ENCODE results near the gene CFLAR.
"Not testable (repeated sequence)": the region's sequence is repeated elsewhere in the genome, so short reads cannot be mapped to it uniquely, and the experiment has no call there.

CFLAR gene

GRCh38 chr2:201184248-201184647 is 68.3 kb downstream of the CFLAR start:
- not testable (repeated sequence) for DNase-seq

DNA sequence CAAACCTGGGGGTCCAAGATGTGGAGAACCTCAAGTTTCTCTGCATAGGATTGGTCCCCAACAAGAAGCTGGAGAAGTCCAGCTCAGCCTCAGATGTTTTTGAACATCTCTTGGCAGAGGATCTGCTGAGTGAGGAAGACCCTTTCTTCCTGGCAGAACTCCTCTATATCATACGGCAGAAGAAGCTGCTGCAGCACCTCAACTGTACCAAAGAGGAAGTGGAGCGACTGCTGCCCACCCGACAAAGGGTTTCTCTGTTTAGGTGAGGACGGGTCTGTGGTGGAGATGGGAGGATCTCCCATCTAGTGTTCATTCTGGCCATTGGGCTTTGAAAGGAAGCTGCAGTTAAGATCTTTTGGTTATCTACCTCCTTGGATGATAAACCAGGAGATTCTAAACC is 69.9 kb downstream of the CFLAR start:
- no peak for DNase-seq

DNA sequence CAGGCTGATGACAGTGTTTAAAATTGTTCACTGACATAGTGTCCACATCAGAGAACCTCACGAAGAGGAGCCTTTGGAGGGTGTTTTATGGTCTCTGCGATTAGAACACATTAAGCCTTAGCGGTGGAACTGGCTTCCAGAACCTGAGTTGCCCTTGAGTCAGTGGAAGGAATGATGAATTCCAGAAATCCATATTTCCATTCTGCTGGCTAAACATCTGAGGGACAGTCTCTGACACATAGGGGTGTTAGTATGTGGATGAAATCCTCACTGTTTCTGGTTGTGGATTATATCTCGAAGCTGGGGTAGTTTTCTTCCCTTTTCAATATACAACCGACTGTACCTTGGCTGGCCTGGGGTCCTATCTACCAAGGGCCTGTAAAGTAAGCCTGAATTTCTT is 71.0 kb downstream of the CFLAR start:
- no peak for DNase-seq

GRCh38 chr2:201188449-201188848 is 72.5 kb downstream of the CFLAR start:
- DNase-seq: no peak

DNA sequence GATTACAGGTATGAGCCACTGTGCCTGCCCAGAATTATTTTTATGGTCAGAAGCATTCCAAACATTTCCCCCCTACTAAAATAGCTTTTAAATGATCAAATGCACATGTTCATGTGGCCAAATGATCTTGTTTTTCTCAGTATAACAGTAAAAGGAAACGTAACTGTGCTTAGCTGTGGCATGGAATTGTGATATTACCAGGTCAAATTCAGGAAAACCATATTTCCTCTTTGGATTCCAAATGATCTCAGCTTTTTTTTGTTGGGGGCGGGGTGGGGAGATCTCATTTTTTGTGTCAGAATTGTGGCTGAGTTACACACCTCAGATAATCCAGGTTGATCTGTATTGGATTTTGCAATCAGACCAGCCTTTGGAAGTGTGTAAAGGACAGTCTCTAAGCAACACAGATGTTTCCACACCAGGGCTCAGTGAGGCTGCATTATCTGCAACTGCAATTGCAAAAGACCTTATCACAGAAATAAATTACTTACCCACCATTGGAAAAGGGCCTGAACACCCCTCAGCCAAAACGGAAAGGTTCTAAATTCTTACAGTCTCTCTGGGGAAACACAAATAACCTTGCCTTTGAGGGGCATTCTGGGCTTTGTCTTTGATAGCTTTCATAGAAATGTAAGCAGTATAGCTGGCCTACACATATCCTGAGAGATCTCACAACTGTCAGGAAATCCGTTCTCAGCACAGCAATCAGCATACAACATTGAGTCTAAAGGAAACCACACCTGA is 75.3 kb downstream of the CFLAR start:
- DNase-seq: no peak

- no peak for DNase-seq
These were observed 78.1 kb downstream of the CFLAR start for GRCh38 chr2:201194097-201194496.

DNA sequence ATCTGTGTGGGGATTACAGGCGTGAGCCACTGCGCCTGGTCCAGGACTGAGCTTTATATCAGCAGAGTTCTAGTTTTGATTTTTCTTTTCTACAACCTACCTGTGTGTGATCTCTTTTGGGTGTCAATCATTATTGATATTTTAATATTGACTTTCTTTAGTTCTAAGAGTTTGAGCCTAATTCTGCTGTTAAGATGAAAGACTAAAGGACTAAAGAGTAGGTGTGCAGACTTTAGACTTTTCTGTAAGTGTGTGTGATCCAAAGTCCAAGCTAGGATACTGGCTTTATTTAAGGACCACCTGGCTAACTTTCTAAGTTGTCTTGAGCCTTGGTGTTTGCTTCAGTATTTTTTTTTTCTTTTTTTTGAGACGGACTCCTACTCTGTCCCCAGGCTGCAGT is 79.4 kb downstream of the CFLAR start:
- DNase-seq: no peak

DNA sequence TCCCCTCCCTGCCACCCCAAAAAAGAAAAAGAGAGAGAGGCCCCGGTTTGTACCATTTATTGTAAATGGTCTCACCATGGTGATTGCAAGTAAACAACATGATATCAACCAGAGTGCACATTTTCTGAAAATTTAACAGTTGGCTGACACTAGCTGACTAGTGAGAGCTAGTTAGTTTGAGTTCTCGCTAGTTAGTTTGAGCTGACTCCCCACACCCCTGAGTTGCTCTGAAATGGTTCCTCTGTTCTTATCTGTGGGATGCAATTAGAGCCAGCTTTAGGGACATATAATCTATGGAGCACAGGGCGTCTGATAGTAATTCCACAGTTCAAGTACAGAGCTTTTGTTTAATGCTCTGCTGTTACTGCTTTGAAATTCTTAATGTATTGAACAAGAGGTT is 80.0 kb downstream of the CFLAR start:
- DNase-seq: no peak

GRCh38 chr2:201196803-201197202 is 80.8 kb downstream of the CFLAR start:
- DNase-seq: no peak

DNA sequence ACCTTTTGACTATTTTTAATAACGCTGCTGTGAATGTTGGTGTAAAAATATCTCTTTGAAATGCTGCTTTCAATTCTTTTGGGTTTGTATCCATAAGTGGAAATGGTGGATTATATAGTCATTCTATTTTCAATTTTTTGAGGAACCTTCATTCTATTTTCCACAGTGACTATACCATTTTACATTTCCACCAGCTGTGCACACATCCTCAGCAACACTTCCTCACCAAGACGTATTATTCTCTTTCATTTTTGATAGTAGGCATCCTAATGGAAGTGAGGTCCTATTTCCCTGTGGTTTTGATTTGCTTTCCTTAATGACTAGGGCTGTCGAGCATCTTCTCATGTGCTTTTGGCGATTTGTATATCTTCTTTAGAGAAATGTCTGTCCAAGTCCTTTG is 81.8 kb downstream of the CFLAR start:
- no peak for DNase-seq

DNA sequence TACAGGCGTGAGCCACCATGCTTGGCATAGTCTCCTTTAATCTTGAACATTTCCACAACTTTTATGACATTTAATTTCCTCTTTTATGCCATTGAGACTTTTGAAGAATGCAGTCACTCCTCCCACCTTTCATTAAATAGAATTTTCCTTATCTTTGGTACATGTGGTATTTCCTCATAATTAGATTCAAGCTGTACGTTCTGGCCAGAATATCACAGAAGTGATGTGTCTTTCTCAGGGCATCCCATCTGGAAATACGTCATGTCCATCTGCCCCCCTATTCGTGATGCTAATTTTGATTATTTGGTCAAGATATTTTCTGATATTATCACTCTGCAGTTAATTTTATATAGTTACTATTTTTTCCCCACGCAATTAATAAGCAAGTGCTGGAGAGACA is 83.9 kb downstream of the CFLAR start:
- no peak for DNase-seq

DNA sequence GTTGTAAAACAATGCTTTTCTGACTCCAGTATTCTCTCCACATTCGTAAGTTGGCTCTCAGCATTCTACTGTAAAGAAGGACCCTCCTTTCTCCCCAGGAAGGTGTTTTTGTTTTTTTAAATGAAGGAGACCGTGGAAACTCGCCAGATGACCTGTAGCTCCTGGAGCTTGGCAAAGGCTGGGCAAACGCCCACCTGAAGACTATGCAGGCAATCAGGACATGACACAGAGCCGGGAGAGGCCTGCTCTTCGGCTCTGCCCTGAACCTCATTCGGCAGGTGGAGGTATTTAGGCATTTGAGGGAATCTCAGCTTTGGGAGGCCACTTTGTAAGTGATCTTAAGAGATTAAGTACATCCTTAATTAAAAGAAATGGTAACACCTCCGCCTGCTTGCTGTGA is 84.4 kb downstream of the CFLAR start:
- no peak for DNase-seq

DNA sequence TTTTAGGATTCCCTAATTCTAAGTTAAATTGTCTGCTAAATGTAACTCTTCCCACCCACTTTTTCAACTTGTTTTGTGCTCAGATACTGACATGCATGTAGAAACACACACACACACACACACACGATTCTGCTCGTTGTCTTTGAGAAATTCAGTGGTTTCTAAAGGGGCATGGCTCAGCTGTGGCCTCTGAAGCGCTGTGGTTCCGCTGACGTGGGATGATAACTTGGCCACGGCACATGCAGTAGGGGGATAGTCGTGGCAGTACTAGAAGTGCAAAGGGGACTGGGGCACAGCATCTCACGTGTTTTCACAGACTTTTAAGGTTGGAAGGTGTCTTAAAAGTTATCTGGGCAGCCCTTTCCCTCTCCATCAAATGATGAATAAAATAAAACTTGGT is 85.4 kb downstream of the CFLAR start:
- DNase-seq: no peak

DNA sequence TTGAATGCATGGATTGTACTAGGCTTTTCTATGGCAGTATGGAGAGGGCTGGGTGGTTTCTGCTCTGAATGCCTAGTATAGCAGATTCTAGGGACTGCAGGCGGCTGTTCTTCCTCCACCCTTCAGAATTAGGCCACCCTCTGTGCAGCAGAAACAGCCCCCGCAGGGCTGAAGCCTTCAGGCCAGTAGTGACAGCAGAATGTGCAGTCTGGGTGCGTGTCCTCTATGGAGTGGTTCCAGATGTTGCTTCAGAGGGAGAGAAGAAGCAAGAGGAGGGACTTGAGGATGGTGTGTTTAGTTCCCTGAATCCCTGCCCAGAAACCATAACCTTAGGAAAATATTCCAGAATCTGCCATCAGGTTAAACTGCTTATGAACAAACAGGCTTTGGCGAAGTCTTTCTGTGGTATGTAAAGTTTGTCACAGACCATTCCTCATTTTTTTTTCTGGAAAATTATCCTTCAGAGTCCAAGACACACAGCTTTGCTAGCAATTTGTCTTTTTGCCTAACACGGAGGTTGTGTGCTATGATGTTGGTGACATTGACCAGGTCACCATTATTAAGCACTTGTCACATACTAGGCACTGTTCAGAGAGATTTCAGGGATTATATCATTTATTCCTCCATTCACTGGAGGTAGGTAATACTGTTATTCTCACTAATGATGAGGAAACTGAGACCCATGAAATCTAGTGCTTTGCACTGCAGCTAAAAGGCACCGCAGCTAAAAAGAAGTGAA is 88.1 kb downstream of the CFLAR start:
- DNase-seq: no peak

- no peak for DNase-seq
These were observed 88.9 kb downstream of the CFLAR start for GRCh38 chr2:201204655-201205514.

GRCh38 chr2:201205515-201205849 is 89.5 kb downstream of the CFLAR start:
- no peak for DNase-seq

DNA sequence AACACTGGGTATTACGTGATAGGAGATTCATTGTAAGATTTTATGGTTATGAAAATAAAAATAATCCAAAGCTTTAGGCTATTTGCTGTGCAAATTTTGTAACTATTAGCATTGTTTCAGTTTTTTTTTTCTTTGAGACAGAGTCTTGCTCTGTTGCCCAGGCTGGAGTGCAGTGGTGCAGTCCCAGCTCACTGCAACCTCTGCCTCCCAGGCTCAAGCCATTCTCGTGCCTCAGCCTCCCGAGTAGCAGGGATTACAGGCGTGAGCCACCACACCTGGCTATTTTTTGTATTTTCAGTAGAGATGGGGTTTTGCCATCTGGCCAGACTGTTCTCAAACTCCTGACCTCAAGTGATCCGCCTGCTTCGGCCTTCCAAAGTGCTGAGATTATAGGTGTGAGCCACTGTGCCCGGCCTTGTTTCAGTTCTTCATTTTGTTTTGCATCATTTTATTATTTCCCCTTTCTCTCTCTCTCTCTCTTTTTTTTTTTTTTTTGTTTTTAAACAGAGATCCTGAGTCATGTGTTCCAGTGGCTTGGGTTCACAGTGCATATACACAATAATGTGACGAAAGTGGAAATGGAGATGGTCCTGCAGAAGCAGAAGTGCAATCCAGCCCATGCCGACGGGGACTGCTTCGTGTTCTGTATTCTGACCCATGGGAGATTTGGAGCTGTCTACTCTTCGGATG is 92.7 kb downstream of the CFLAR start:
- DNase-seq: no peak

- no peak for DNase-seq
These were observed 100.0 kb downstream of the CFLAR start for GRCh38 chr2:201215963-201216362.

DNA sequence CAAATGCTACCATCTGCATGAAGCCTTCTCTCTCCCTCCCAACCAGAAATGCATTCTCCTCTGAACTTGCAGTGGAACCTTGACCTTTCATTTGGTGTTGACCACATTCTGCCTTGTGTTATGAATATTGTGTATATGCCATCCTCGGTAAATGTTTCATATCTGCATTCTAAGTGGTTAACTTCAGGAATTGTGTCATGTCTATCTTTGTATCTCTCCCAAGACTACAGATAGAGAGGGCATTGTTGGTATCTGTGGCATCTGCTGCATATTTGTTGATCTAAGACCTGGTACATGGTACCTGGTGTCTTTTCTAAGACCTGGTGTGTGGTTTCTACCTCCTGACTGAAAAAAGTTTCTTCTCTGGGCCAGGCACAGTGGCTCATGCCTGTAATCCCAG is 101.0 kb downstream of the CFLAR start:
- no peak for DNase-seq

DNA sequence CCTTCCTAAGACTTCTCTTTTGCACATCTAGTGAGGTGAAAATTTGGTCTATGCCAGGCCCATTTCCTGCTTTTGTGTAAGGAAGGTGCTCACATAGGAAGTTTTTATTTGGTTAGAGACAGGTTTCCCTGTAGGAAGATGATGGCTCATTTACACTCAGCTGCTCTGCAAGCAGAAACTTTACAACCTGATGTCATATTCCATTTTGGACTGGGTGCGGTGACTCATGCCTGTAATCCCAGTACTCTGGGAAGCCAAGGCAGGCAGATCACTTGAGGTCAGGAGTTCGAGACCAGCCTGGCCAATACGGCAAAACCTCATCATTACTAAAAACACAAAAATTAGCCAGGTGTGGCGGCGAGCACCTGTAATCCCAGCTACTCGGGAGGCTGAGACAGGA is 102.8 kb downstream of the CFLAR start:
- no peak for DNase-seq

GRCh38 chr2:201219328-201220096 is 103.5 kb downstream of the CFLAR start:
- DNase-seq: no peak

DNA sequence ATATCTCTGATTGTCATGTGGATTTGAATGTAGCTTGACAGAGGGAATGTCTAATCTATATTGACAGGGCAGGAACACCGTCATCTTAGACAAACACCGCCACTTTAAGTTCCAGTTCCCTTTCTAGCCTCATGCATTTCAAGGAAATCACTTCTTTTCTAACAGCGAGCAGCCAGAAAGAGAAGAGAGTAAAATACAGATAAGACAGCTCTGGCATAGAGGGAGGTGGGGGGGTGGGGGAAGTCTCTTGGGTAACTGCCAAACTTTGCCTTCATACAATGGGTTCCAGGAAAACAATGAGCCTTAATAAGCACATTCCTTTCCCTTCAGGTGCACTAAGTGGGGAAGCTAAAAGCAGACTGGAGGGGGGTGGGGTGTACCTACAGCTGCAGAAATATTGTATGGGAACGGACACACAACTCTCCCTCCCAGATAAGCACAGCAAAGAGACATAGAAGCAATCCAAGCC is 104.2 kb downstream of the CFLAR start:
- DNase-seq: no peak

Data from NCI-H1092 treated with DMSO at 0.1 percent for 48 hours (cell line).